Mucosa of descending colon (tissue), 3 donors: Measurements from ENCODE around the gene IGSF8. TPM values are rescaled to one million over a fixed set of nuclear protein-coding genes. Genes with fewer than 3 reads are reported as not detected.

ENCODE experiments used
- ATAC-seq: fragments of 200-7000 bp; cut with Tn5 transposase; one replicate; pipeline ENCODE4 v1.9.1; 2020; ENCODE audit warnings: mild to moderate bottlenecking, moderate library complexity
- DNase-seq, 3 donors: peaks; one replicate each; pipeline ENCODE4 v3.0.0-alpha.2; 2020
- H3K36me3 ChIP-seq: fragments of 200-600 bp; one replicate; pipeline ENCODE4 v1.8.0; 2021; ENCODE audit warnings: low read depth, mild to moderate bottlenecking
- H3K4me1 ChIP-seq: fragments of 200-600 bp; one replicate; pipeline ENCODE4 v1.8.0; 2021; ENCODE audit warnings: low read depth, mild to moderate bottlenecking
- H3K4me3 ChIP-seq: fragments of 200-600 bp; one replicate; pipeline ENCODE4 v1.8.0; 2021; ENCODE audit warnings: mild to moderate bottlenecking
- H3K9me3 ChIP-seq: fragments of 200-600 bp; one replicate; pipeline ENCODE4 v1.8.0; 2021; ENCODE audit warnings: mild to moderate bottlenecking
- CTCF ChIP-seq: fragments of 200-600 bp; IDR thresholded peaks from one replicate; pipeline ENCODE4 v1.8.0; 2022; ENCODE audit warnings: antibody characterized with exemption, mild to moderate bottlenecking
- intact Hi-C, 2 donors: fragments of 100-400 bp; cut with DNase I in 1 of 2; cut with micrococcal nuclease in 1 of 2; formaldehyde crosslinking; loops; one replicate each; pipeline versions ENCODE4 v1.11.0 to v1.11.1; 2022; cut with DNase I, micrococcal nuclease
- total RNA-seq, 3 donors: library from RNA; stranded (reverse); fragmentation: NEBNext Ultra II Directional in 2 of 3; extraction: Animal tissue kit (Norgen Biotek cat#: 25700) in 2 of 3; gene quantifications; one replicate each; pipeline versions ENCODE4 v1.2.1 to v1.2.4, GENCODE V29; 2021 to 2023
- donor health status: DM: no; HTN: no; CAD: no; lungs with moderate emphysema.
- donor health status: DM: no; HTN: no; CAD: no.
- donor health status: DM: no; HTN: yes; CAD: no.

IGSF8 gene
- total RNA-seq, 3 donors from 2014 or later = 38.3 to 65.0 (median 39.1) TPM

GRCh38 chr1:160125746-160126145 is 27.3 kb upstream of the IGSF8 start:
- Histone ChIP-seq H3K4me1 (no peaks in the 10 kb centered on the region), H3K9me3 (no peaks in the 10 kb centered on the region), H3K36me3 (no peaks in the 10 kb centered on the region), H3K4me3 (no peak overlapping the region)
- DNase-seq = no peak
- no peak for ATAC-seq
- intact Hi-C loops = no loop called here
- TF ChIP-seq CTCF = no peak

GRCh38 chr1:160124705-160125478 is 26.5 kb upstream of the IGSF8 start:
- ATAC-seq (no peak), DNase-seq (no peak)
- H3K9me3 ChIP-seq = no peaks in the 10 kb centered on the region
- H3K4me1 ChIP-seq = no peaks in the 10 kb centered on the region
- no peak overlapping the region for H3K4me3 ChIP-seq
- intact Hi-C loops = no loop called here
- no peak for TF ChIP-seq CTCF
- H3K36me3 ChIP-seq = no peaks in the 10 kb centered on the region

- Histone ChIP-seq H3K4me3 (no peak overlapping the region), H3K9me3 (no peaks in the 10 kb centered on the region), H3K4me1 (no peaks in the 10 kb centered on the region), H3K36me3 (no peaks in the 10 kb centered on the region)
- intact Hi-C loops = no loop called here
- ATAC-seq (no peak), DNase-seq (no peak)
- TF ChIP-seq CTCF = no peak
These were observed 25.3 kb upstream of the IGSF8 start for GRCh38 chr1:160123726-160124125.

GRCh38 chr1:160122978-160123495 is 24.6 kb upstream of the IGSF8 start:
- Histone ChIP-seq H3K9me3 (no peaks in the 10 kb centered on the region), H3K36me3 (no peaks in the 10 kb centered on the region), H3K4me3 (no peak overlapping the region), H3K4me1 (no peaks in the 10 kb centered on the region)
- no peak for ATAC-seq
- no peak for TF ChIP-seq CTCF
- intact Hi-C loops = no loop called here
- no peak for DNase-seq

GRCh38 chr1:160121388-160121787 is 23.0 kb upstream of the IGSF8 start:
- no peaks in the 10 kb centered on the region for H3K4me1 ChIP-seq
- no peaks in the 10 kb centered on the region for H3K9me3 ChIP-seq
- intact Hi-C loops = no loop called here
- no peak for TF ChIP-seq CTCF
- ATAC-seq = no peak
- no peak overlapping the region for H3K4me3 ChIP-seq
- DNase-seq = no peak
- H3K36me3 ChIP-seq = no peaks in the 10 kb centered on the region
